ENCODE measurements around the gene AKT1S1.
"Not testable (repeated sequence)": the region's sequence is repeated elsewhere in the genome, so short reads cannot be mapped to it uniquely, and the experiment has no call there.

Gene AKT1S1

DNA sequence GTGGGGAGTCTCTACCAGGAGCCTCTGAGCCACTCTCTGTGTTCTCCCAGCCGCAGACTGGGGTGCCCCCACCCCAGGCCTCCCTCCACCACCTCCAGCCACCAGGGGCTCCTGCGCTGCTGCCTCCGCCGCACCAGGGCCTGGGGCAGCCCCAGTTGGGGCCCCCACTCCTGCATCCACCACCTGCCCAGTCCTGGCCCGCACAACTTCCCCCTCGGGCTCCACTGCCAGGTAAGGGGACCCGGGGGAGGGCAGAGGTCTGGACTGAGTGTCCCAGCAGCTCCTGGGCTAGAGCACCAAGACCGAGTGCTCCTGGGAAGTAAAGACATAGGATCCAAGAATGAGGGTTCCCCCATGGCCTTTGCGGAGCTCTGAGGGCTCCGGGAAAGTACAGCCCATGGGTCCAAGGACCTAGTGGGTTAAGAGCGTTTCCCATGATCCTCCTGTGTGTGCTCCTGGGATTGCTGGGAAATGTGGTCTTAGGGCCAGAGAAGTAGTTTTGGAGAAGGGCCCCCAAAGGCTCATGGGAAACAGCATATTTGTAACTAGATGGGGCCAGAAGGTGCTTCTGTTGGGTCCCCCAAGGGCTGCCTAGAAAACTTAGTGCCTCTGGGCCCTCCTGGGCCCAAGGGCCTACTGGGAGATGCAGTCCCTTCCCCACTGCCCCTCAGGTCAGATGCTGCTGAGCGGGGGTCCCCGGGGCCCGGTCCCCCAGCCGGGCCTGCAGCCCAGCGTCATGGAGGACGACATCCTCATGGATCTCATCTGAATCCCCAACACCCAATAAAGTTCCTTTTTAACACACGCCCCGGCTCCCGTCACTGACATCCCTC is 40.8 kb downstream of the AKT1S1 start:
- DNase-seq (ENCODE audit: low read depth) = no peak

DNA sequence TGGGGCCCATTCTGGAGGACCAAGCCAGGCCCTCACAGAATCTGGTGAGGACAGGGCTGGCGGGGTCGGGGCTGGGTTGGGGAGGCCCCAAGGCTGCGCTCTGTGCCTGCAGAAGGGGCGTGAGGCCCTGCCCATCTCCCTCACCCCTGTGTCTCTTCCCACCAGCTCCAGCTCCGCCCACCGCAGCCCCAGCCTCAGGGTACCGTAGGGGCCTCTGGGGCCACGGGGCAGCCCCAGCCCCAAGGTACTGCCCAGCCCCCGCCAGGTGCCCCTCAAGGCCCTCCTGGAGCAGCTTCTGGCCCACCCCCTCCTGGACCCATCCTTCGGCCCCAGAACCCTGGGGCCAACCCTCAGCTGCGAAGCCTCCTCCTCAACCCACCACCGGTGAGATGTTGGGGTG is 41.6 kb downstream of the AKT1S1 start:
- DNase-seq (ENCODE audit: low read depth) = no peak

DNA sequence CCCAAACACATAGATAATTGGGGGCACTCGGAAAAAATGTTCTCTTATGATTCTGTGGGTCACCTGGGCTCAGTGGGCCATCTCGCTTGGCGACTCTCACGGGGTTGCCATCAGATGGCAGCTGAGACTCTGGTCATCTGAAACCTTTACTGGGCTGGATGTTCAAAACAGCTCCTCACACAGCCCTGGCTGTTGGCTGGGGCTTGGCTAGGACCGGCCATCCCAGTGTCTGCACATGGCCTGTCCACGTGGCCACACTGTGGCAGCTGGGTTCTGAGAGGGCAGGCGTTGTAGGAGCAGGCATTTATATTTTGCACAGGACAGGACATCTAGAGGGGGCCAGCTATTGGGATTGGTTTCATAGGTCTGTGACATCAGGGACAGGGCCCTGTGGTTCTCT is 43.6 kb downstream of the AKT1S1 start:
- DNase-seq (ENCODE audit: low read depth) = no peak

DNA sequence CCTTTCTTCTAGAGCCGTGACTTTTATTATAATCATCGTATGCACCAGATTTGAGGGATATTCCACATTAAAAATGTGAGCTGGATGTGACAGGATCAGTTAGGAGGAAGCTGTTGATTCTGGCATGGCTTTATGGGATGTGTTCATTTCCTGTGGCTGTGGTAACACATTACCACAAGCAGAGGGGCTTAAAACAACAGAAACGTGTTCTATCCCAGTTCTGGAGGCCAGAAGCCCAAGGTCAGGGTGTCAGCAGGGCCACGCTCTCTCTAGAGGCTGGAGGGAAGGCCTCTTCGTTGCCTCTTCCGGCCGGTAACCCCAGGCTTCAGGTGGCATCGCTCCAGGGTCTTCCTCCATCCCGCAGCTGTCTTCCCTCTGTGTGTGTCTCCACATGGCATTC is 44.6 kb downstream of the AKT1S1 start:
- DNase-seq (ENCODE audit: low read depth) = no peak

DNA sequence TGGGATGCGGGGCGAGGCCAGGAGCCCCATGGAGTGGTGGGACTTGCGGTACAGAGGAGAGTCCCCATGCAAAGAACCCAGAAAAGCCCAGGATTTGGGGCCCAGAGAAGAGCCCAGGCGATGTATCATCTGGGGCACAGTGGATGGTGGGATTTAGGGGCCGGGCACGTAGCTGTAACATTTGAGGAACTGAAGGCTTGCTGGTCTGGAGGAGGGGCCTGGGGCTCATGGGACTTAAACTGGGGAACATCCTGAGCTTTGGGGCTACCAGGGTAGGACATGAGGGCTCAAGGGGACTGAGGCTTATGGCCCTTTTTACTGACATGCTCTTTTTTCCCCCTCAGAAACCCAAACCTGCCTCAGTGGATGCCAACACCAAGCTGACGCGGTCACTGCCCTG is 45.6 kb downstream of the AKT1S1 start:
- no peak for DNase-seq (ENCODE audit: low read depth)

DNA sequence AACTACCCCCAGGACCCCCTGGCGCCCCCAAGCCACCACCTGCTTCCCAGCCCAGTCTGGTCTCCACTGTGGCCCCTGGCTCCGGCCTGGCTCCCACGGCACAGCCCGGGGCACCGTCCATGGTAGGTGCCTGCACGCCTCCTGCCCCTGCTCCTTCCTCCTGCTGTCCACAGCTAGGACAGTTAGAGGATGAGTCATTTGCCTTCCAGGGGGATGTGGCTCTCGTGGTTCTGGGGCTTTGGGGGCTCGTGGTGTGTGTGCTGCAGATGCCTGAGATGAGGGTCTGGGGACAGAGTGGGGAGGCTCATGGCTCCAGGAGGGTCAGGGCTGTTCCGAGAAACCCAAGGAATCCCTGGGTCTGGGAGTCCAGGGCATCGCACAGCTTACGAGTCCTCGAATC is 46.4 kb downstream of the AKT1S1 start:
- DNase-seq (ENCODE audit: low read depth) = no peak

DNA sequence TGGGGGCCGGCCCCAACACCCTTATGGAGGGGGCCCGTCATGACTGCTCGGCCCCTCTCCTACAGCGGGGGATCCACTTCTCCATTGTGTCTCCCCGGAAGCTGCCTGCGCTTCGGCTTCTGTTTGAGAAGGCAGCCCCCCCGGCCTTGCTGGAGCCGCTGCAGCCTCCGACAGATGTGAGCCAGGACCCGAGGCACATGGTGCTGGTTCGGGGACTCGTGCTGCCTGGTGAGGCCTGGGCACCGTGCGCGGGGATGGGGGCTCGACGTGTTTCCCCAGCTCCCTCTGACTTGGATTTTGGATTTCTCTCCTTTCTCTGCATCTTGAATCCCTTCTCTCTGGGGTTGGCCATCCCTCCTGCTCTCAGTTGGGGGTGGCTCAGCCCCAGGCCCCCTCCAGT is 47.4 kb downstream of the AKT1S1 start:
- no peak for DNase-seq (ENCODE audit: low read depth)

DNA sequence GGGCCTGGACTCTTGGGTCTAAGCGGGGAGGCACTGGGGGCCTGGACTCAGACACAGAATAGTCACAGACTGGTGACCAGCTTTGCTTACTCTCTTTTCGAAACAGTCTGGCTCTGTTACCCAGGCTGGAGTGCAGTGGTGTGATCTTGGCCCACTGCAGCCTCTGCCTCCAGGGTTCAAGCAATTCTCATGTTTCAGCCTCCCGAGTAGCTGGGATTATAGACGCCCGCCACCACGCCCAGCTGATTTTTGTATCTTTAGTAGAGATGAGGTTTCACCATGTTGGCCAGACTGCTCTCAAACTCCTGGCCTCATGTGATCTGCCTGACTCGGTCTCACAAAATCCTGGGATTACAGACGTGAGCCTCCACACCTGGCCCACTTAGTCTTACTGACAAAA is 48.0 kb downstream of the AKT1S1 start:
- no peak for DNase-seq (ENCODE audit: low read depth)

DNA sequence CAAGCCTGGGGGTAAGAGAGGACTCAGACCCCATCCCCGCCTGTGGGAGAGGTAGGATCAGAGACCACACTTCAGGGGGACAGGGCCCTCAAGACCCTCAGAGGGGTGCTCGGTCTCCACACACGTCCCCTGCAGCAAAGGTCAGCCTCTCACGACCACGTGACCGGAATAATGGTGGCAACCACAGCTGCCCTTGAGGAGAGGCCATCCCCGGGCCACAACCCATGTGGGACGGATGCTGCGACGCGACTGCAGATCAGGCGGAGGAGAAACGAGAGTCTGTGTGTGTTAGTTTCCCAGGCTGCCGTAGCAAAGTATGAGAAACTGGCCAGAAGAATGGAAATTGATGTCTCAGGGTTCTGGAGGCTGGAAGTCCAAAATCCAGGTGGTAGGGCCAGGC is 50.1 kb downstream of the AKT1S1 start:
- no peak for DNase-seq (ENCODE audit: low read depth)

DNA sequence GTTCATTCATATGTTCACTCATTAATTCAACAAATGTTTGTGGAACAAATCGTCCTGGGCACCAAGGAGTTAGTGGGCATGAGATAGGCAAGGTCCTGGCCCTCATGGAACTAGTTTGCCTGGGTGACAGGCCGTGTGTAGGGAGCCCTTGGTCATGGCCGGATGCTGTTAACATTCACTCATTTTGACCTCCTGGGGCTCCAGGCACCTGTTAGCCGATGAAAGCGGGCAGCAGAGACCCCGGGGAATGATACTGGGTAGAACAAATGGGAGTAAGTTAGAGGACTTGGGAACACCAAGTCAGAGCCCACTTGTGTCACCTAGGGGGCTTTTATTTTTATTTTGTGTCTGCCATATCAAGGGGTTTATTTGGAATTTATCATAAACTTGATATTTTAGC is 52.5 kb downstream of the AKT1S1 start:
- no peak for DNase-seq (ENCODE audit: low read depth)

DNA sequence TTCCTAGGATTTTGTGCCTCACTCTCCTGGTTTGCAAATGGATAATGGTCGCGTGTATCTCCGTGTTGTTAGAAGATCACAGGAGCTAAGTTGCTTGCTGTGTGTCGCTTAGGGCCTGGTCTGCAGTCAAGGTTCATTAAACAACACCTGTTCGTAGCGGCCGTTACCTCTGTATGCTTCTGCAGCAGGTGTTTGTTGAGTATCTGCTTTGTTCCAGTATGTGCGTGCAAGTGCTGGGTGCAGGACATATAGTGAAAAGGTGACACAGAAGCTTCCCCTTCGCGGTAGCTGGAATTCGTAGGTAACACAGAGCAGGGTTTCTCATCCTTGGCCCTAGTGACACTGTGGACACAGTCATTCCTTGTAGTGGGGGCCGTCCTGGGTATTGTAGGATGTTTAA is 53.7 kb downstream of the AKT1S1 start:
- no peak for DNase-seq (ENCODE audit: low read depth)

DNA sequence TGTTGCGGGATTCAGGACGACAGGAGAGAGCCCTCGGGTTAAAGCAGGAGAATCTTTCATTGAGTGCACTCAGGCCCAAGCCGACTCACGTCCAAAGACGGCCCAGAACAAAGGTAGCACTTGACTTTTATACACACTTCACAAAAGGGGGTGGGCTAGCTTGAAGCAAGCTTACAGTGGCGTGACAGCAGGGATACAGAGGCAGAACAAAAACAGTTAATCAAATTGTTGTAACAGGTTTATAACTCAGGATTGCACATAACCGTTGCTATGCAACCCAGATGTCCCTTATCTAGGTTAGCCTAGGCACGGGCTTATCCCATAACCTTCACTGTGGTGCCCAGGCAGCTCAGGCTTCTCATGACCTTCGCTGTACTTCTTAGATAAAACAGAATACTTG is 57.0 kb downstream of the AKT1S1 start:
- no peak for DNase-seq (ENCODE audit: low read depth)

DNA sequence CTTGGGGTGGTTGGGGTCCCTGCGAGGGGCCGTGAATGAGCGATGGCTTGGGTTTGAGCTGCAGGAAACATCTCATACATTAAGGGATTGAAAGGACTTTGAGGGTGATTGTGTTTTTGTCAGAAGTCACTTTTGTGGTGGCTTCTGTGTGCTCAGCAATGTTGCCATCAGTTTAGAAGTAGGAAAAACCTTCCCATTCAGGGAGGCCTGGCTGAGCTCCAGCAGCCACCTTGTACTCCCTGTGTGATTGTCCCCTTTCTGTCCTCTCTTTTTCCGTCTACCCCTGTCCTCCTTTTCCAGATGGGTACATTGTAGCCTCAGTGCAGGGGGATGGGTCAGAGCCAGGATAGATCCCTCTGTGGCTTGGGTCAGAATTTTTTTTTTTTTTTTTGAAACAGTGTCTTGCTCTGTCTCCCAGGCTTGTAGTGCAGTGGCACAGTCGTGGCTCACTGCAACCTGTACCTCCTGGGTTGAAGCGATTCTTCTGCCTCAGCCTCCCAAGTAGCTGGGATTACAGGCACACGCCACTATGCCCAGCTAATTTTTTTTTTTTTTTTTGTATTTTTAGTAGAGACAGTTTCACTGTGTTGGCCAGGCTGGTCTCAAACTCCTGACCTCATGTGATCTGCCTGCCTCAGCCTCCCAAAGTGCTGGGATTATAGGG is 57.6 kb downstream of the AKT1S1 start:
- not testable (repeated sequence) for DNase-seq (ENCODE audit: low read depth)

Data from activated T-cell treated with anti-CD3 and anti-CD28 coated beads for 1 hour (primary cell).